OCI-LY1 (cell line): Measurements from ENCODE around the gene RNU6-7.

Experiments
- CTCF ChIP-seq: fragments of 200-600 bp; sonication (generic), shearing (Covaris generic); IDR thresholded peaks from 2 replicates; pipeline ENCODE4 v1.5.1; 2017; ENCODE audit warnings: mild to moderate bottlenecking, antibody characterized with exemption, low read length, moderate library complexity, mixed read lengths
- EZH2 ChIP-seq: fragments of 200-600 bp; sonication (generic), shearing (Covaris generic); IDR thresholded peaks from 2 replicates; pipeline ENCODE4 v1.8.0; 2017; ENCODE audit warnings: borderline replicate concordance, mixed run types, mild to moderate bottlenecking, antibody characterized with exemption, low read length, moderate library complexity, mixed read lengths

GRCh38 chr14:32200368-32201192 is 1.3 kb upstream of the RNU6-7 start:
- TF ChIP-seq CTCF: no peak
- TF ChIP-seq EZH2: no peak
